H4 (cell line): Measurements from ENCODE around the gene FOXB1. TPM values are rescaled to one million over a fixed set of nuclear protein-coding genes. Genes with fewer than 3 reads are reported as not detected.

Experiments
- DNase-seq: peaks from one replicate; pipeline ENCODE4 v3.0.0-alpha.2; 2015; ENCODE audit warnings: low spot score
- total RNA-seq: library from RNA; depleted of rRNA; stranded (reverse); fragments of >200 nt; shearing (Covaris generic); gene quantifications from 2 replicates; pipeline ENCODE4 v1.2.3, GENCODE V29; 2014; rRNA removed

The FOXB1 gene
- total RNA-seq = not detected in 2 replicates

GRCh38 chr15:60004009-60004845 lies at the start of gene FOXB1:
Gene FOXB1, plus strand, starts transcription at chr15:60004311. Its CDS starts 653 bp downstream, at chr15:60004964.
- no peak for DNase-seq

GRCh38 chr15:59958288-59958687 lies 45.8 kb upstream of the FOXB1 start:
- DNase-seq = no peak

- DNase-seq = no peak
Measured at GRCh38 chr15:59960318-59960717, 43.8 kb upstream of the FOXB1 start.

- no peak for DNase-seq
Measured at GRCh38 chr15:59963322-59963721, 40.8 kb upstream of the FOXB1 start.

GRCh38 chr15:59963925-59964324 lies 40.2 kb upstream of the FOXB1 start:
- no peak for DNase-seq

GRCh38 chr15:59965741-59966140 lies 38.4 kb upstream of the FOXB1 start:
- DNase-seq = no peak

GRCh38 chr15:59966262-59966661 lies 37.8 kb upstream of the FOXB1 start:
- no peak for DNase-seq

- no peak for DNase-seq
Measured at GRCh38 chr15:59968314-59968713, 35.8 kb upstream of the FOXB1 start.

- no peak for DNase-seq
Measured at GRCh38 chr15:59972241-59972640, 31.9 kb upstream of the FOXB1 start.

- DNase-seq = no peak
Measured at GRCh38 chr15:59976480-59977271, 27.4 kb upstream of the FOXB1 start.

- DNase-seq = no peak
Measured at GRCh38 chr15:59991834-59992233, 12.3 kb upstream of the FOXB1 start.

GRCh38 chr15:59993041-59993750 lies 10.9 kb upstream of the FOXB1 start:
- no peak for DNase-seq

- no peak for DNase-seq
Measured at GRCh38 chr15:59993950-59994401, 10.1 kb upstream of the FOXB1 start.

GRCh38 chr15:59994526-59994887 lies 9.6 kb upstream of the FOXB1 start:
- DNase-seq = no peak

GRCh38 chr15:59994888-59995557 lies 9.1 kb upstream of the FOXB1 start:
- DNase-seq = no peak

- no peak for DNase-seq
Measured at GRCh38 chr15:59995568-59996297, 8.4 kb upstream of the FOXB1 start.

- no peak for DNase-seq
Measured at GRCh38 chr15:59996298-59997041, 7.6 kb upstream of the FOXB1 start.

GRCh38 chr15:59997070-59997701 lies 6.9 kb upstream of the FOXB1 start:
- peak; percentile 25 for DNase-seq

GRCh38 chr15:59998305-59998949 lies 5.7 kb upstream of the FOXB1 start:
- no peak for DNase-seq
